HepG2 (cell line): ENCODE results near the gene TMEM167A. TPM values are rescaled to one million over a fixed set of nuclear protein-coding genes. Genes with fewer than 3 reads are reported as not detected.

ENCODE experiments used
- HNRNPH1 ChIP-seq: fragments of 200-400 bp; formaldehyde crosslinking; optimal IDR thresholded peaks from 2 replicates; pipeline ENCODE3; 2017; ENCODE audit warnings: mild to moderate bottlenecking, low read depth, low read length
- HNRNPL ChIP-seq: fragments of 200-400 bp; formaldehyde crosslinking; IDR thresholded peaks from 2 replicates; pipeline ENCODE4 v1.6.1; 2017; ENCODE audit warnings: mild to moderate bottlenecking, low read depth, low read length
- NFRKB ChIP-seq: fragments of 450-650 bp; IDR thresholded peaks from 2 replicates; pipeline ENCODE4 v1.6.1; 2017
- SP1 ChIP-seq, 2 experiments: fragments of 450-650 bp in 1 of 2; sonication (generic) in 1 of 2; formaldehyde crosslinking in 1 of 2; IDR thresholded peaks; 2 replicates each; pipeline versions ENCODE4 v1.4.0 to v1.6.1; 2016 to 2020; ENCODE audit warnings: missing genetic modification reagents in 1 of 2
- TCF7 ChIP-seq: sonication (generic); IDR thresholded peaks from 2 replicates; pipeline ENCODE4 v1.6.1; 2016; ENCODE audit warnings: antibody characterized with exemption, low read depth
- ZFP36L1 ChIP-seq: sonication (generic); formaldehyde crosslinking; IDR thresholded peaks from 2 replicates; pipeline ENCODE4 v1.8.0; 2022; ENCODE audit warnings: mild to moderate bottlenecking, missing genetic modification reagents, moderate library complexity
- ZNF670 ChIP-seq: sonication (generic); formaldehyde crosslinking; IDR thresholded peaks from 2 replicates; pipeline ENCODE4 v1.8.0; 2022; ENCODE audit warnings: mild to moderate bottlenecking, missing genetic modification reagents, borderline replicate concordance
- polyA plus RNA-seq, 8 experiments: library from polyadenylated mRNA; depleted of rRNA in 3 of 8; stranded (reverse) in 7 of 8; unstranded in 1 of 8; fragments of >200 nt; fragmentation: Illumina TruSeq in 4 of 8; extraction: Trizol in 4 of 8; gene quantifications; 2 replicates each; pipeline versions ENCODE4 v1.2.1 to v1.2.3, GENCODE V29; 2011 to 2016; ENCODE audit warnings: low read depth in 4 of 8, missing spikeins in 1 of 8, mixed read lengths in 1 of 8; ENCODE audit not compliant: insufficient read depth in 1 of 8
- total RNA-seq, 5 experiments: library from RNA; depleted of rRNA; stranded (reverse); fragments of >200 nt; fragmentation: Illumina TruSeq; extraction: Trizol; gene quantifications; 2 replicates each; pipeline ENCODE4 v1.2.3, GENCODE V29; 2016; ENCODE audit warnings: low read depth in 1 of 5
- TF ChIP-seq, protein P1 (sequence below): sonication (generic); formaldehyde crosslinking; IDR thresholded peaks from 2 replicates; pipeline ENCODE4 v1.4.0; 2020; ENCODE audit warnings: missing genetic modification reagents
- TF ChIP-seq, protein P2 (sequence below): sonication (generic); formaldehyde crosslinking; IDR thresholded peaks from 2 replicates; pipeline ENCODE4 v1.4.0; 2020; ENCODE audit warnings: mild to moderate bottlenecking, missing genetic modification reagents, borderline replicate concordance
- TF ChIP-seq, protein P3 (sequence below), 2 experiments: IDR thresholded peaks; 2 replicates each; pipeline ENCODE4 v1.6.1; 2011 to 2012; ENCODE audit warnings: low read length in 2 of 2, borderline replicate concordance in 1 of 2, low read depth in 1 of 2, mild to moderate bottlenecking in 1 of 2, moderate library complexity in 1 of 2

The TMEM167A gene
- total and polyA plus RNA-seq, 2 of the 13 experiments (the other 11 are each of a cell fraction or from before 2014, with no cell fraction given) = 47.0 to 78.7 TPM

DNA sequence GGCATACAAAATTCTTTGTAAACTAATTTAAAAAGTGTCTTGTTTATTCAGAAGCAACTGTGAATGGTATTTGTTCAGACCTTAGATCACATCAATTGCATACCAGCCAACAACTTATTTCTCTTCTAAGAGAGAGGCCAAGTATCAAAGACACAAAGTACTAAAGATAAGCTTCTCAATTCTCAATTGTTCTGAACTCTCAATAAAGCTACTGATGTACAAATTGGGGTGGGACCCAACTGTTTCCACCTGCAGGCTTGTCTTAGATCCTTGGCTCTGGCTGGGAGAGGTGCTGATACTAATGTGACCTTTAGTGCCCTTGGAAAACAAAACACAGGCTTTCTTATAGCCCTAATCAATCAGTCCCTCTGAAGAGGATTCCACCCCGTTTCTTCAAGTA lies 22.3 kb upstream of the TMEM167A start (continued):
- TF ChIP-seq, protein P1, sequence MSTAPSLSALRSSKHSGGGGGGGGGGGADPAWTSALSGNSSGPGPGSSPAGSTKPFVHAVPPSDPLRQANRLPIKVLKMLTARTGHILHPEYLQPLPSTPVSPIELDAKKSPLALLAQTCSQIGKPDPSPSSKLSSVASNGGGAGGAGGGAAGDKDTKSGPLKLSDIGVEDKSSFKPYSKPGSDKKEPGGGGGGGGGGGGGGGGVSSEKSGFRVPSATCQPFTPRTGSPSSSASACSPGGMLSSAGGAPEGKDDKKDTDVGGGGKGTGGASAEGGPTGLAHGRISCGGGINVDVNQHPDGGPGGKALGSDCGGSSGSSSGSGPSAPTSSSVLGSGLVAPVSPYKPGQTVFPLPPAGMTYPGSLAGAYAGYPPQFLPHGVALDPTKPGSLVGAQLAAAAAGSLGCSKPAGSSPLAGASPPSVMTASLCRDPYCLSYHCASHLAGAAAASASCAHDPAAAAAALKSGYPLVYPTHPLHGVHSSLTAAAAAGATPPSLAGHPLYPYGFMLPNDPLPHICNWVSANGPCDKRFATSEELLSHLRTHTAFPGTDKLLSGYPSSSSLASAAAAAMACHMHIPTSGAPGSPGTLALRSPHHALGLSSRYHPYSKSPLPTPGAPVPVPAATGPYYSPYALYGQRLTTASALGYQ (CRISPR knock-in tag) = 0 out of 2 replicates have a peak, but pooled peaks have one; percentile 30
- TF ChIP-seq, protein P2, sequence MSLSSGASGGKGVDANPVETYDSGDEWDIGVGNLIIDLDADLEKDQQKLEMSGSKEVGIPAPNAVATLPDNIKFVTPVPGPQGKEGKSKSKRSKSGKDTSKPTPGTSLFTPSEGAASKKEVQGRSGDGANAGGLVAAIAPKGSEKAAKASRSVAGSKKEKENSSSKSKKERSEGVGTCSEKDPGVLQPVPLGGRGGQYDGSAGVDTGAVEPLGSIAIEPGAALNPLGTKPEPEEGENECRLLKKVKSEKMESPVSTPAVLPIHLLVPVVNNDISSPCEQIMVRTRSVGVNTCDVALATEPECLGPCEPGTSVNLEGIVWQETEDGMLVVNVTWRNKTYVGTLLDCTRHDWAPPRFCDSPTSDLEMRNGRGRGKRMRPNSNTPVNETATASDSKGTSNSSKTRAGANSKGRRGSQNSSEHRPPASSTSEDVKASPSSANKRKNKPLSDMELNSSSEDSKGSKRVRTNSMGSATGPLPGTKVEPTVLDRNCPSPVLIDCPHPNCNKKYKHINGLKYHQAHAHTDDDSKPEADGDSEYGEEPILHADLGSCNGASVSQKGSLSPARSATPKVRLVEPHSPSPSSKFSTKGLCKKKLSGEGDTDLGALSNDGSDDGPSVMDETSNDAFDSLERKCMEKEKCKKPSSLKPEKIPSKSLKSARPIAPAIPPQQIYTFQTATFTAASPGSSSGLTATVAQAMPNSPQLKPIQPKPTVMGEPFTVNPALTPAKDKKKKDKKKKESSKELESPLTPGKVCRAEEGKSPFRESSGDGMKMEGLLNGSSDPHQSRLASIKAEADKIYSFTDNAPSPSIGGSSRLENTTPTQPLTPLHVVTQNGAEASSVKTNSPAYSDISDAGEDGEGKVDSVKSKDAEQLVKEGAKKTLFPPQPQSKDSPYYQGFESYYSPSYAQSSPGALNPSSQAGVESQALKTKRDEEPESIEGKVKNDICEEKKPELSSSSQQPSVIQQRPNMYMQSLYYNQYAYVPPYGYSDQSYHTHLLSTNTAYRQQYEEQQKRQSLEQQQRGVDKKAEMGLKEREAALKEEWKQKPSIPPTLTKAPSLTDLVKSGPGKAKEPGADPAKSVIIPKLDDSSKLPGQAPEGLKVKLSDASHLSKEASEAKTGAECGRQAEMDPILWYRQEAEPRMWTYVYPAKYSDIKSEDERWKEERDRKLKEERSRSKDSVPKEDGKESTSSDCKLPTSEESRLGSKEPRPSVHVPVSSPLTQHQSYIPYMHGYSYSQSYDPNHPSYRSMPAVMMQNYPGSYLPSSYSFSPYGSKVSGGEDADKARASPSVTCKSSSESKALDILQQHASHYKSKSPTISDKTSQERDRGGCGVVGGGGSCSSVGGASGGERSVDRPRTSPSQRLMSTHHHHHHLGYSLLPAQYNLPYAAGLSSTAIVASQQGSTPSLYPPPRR (CRISPR knock-in tag) = peak; percentile 40; the same call in 1 of the 2 replicates
- no peak for TF ChIP-seq SP1 (IDR thresholded peaks at IDR 0.05)
- no peak for TF ChIP-seq SP1 (CRISPR knock-in tag; IDR thresholded peaks at IDR 0.05)
- TF ChIP-seq, protein P3, sequence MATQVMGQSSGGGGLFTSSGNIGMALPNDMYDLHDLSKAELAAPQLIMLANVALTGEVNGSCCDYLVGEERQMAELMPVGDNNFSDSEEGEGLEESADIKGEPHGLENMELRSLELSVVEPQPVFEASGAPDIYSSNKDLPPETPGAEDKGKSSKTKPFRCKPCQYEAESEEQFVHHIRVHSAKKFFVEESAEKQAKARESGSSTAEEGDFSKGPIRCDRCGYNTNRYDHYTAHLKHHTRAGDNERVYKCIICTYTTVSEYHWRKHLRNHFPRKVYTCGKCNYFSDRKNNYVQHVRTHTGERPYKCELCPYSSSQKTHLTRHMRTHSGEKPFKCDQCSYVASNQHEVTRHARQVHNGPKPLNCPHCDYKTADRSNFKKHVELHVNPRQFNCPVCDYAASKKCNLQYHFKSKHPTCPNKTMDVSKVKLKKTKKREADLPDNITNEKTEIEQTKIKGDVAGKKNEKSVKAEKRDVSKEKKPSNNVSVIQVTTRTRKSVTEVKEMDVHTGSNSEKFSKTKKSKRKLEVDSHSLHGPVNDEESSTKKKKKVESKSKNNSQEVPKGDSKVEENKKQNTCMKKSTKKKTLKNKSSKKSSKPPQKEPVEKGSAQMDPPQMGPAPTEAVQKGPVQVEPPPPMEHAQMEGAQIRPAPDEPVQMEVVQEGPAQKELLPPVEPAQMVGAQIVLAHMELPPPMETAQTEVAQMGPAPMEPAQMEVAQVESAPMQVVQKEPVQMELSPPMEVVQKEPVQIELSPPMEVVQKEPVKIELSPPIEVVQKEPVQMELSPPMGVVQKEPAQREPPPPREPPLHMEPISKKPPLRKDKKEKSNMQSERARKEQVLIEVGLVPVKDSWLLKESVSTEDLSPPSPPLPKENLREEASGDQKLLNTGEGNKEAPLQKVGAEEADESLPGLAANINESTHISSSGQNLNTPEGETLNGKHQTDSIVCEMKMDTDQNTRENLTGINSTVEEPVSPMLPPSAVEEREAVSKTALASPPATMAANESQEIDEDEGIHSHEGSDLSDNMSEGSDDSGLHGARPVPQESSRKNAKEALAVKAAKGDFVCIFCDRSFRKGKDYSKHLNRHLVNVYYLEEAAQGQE (IDR thresholded peaks at IDR 0.05; ENCODE audit: borderline replicate concordance in 1 of 2, low read depth in 1 of 2, low read length in 2 of 2) = no peak
- no peak for TF ChIP-seq HNRNPH1
- no peak for TF ChIP-seq NFRKB
- TF ChIP-seq HNRNPL = no peak
- TF ChIP-seq ZFP36L1 (CRISPR knock-in tag) = no peak
- peak; percentile 66; the same call in 1 of the 2 replicates for TF ChIP-seq TCF7
- TF ChIP-seq ZNF670 (CRISPR knock-in tag) = no peak
